Cerebellar cortex (tissue), 1 donor: ENCODE measurements around the gene KIAA2012.
"Not testable (repeated sequence)": the region's sequence is repeated elsewhere in the genome, so short reads cannot be mapped to it uniquely, and the experiment has no call there.

Source experiments
- DNase-seq: peaks from one replicate; pipeline ENCODE4 v3.0.0-alpha.2; 2015; ENCODE audit warnings: low spot score

The KIAA2012 gene

DNA sequence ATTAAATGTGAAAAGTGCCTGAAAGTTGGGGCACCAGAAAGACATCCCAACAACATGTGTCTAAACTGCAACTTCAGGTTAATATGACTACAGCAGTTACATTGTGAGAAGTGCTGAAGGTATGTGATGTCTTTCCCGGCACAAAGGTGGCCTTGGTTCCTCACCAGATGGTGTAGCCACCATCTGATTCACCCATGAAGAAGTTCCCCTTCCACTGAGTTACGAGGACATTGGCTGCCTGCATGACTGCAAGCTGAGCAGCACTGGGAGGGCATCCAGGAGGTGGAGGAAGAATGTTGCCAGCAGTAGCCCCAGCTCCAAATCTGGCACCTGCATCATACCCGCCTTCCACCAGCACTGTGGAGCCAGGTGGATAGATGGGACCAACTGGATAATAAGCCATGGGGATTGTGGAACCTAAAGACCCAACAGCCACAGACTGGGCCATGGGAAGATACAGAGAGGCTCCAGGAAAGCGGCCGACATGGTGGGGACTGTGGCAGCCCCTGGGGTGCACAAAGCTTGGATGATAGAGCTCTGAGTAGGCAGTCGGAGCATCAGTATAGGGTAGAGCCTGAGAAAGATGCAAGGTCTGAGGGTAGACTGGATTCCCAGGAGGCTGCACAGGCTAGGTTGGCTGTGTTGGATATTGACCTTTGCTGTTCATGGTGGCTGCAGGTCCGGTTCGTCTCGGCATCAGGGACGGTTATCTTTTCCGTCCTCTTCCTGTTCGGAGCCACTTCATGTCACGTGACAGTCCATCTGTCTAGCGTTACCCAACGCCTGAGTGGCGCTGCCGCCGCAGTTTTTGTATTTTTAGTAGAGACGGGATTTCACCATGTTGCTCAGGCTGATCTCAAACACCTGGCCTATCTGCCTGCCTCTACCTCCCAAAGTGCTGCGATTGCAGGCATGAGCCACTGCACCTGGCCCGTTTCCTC, 128.4 kb downstream of the KIAA2012 start:
- no peak for DNase-seq

DNA sequence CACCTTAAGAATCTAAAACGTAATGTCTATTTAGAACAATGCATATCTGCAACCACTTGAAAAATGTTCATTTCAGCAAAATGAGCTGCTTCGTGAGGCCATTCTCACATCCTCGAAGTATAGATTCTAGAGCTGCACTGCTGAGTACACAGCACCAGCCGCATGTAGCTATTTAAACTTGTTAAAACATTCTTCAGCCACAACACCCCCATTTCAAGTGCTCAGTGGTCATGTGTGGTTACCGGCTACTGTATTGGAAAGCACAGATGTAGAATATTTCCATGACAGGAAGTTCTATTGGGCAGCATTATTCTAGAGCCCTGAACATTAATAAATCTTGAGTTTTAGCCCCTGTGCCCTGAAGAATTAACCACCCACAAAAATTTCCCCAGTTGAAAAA, 130.3 kb downstream of the KIAA2012 start:
- no peak for DNase-seq

- no peak for DNase-seq
These were observed 131.8 kb downstream of the KIAA2012 start for GRCh38 chr2:202204855-202205254.

DNA sequence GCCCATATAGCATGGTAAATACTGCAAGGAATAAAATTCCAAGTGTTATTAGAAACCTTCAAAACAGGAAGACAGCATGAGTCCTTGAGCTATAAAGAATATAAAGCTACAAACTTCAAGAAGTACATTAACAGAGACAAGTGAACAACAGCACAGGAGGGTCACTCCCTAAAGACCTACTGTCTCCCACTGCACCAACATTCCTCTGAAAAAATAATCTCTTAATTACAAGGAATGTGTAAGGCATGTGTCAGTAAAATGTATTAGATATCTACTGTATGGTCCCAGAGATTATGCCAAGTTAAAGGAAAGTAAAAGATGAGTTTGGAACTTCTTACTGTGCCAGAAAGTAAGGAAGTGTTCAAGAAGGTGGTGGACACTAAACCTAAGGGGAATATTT, 135.5 kb downstream of the KIAA2012 start:
- DNase-seq = no peak

DNA sequence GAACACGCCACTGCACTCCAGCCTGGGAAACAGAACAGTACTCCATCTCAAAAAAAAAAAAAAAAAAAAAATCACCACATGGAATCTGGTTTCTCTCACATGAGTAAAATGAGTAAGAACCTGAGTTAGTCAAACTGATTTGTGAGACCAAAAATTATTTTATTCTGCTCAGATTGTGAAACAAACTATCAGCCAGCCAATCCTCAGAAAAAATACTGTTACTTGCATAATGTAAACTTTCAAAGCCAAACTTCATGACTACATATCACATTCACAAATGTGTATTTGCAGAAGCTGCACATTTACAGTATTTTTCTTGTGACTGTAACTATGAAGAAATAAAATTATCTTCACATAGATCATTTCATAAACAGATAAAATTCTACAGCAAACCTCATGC, 142.1 kb downstream of the KIAA2012 start:
- DNase-seq = no peak

GRCh38 chr2:202221873-202222272, 148.8 kb downstream of the KIAA2012 start:
- DNase-seq = no peak

DNA sequence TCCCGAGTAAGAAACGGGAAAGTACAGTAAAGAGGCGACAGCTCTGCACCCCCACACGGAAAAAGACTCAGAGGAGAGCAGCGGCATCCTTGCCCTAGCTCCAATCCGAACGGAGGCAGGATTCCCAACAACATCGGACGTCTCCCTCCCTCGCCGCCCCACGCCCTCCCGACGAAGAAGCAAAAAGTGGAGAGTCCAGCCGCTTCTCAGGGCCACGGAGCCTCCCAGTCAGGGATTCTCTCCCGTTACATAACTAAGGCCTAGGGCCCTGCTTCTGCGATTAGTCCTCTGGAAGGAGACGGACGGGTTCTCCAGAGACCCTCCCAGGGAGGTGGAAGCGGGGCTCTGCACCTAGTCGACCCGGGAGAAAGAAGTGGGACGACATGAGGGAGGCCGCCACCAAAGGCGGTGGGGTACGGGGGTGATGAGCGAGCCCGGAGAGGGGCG, 164.8 kb downstream of the KIAA2012 start:
- DNase-seq = peak; percentile 36

GRCh38 chr2:202238234-202239197, 165.5 kb downstream of the KIAA2012 start, which contains the start of gene SUMO1:
TSS of gene SUMO1 (minus strand) at chr2:202238597. CDS start at chr2:202238451, 146 bp downstream.
- peak; percentile 98 for DNase-seq

DNA sequence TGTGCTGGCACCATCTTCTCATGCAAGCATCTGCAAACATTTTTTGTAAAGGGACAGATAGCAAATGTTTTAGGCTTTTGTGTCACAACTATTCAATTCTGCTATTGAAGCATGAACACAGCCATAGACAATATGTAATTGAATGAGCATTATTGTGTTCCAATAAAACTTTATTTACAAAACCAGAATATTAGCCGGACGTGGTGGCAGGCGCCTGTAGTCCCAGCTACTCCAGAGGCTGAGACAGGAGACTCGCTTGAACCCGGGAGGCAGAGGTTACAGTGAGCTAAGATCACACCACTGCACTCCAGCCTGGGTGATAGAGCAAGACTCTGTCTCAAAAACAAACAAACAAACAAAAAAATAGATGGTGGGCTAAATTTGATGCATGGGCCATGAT, 174.7 kb downstream of the KIAA2012 start:
- DNase-seq = not testable (repeated sequence)

- no peak for DNase-seq
These were observed 176.6 kb downstream of the KIAA2012 start for GRCh38 chr2:202249521-202250253.

GRCh38 chr2:202251494-202251893, 178.4 kb downstream of the KIAA2012 start:
- DNase-seq = no peak
